Tibial nerve (tissue), 4 donors: ENCODE measurements around the gene GMEB2. TPM values are rescaled to one million over a fixed set of nuclear protein-coding genes. Genes with fewer than 3 reads are reported as not detected.
"Not testable (repeated sequence)": the region's sequence is repeated elsewhere in the genome, so short reads cannot be mapped to it uniquely, and the experiment has no call there.

Experiments
- DNase-seq, 2 donors: peaks; one replicate each; pipeline ENCODE4 v3.0.0-alpha.2; 2019; ENCODE audit warnings: low spot score in 2 of 2
- H3K27ac ChIP-seq, 4 donors: fragments of 200-600 bp; sonication (generic) in 3 of 4; one replicate each; pipeline ENCODE4 v1.5.1; 2017 to 2019; ENCODE audit warnings: mild to moderate bottlenecking in 1 of 4
- H3K27me3 ChIP-seq, 2 donors: fragments of 200-600 bp; sonication (generic) in 1 of 2; one replicate each; pipeline versions ENCODE4 v1.5.1 to v1.6.0; 2017 to 2019
- H3K36me3 ChIP-seq, 3 donors: fragments of 200-600 bp; sonication (generic); one replicate each; pipeline ENCODE4 v1.5.1; 2018 to 2019
- H3K4me1 ChIP-seq, 4 donors: fragments of 200-600 bp; sonication (generic) in 3 of 4; one replicate each; pipeline ENCODE4 v1.5.1; 2017 to 2019
- H3K4me3 ChIP-seq, 4 donors: fragments of 200-600 bp; sonication (generic) in 3 of 4; one replicate each; pipeline ENCODE4 v1.5.1; 2017 to 2019; ENCODE audit warnings: mild to moderate bottlenecking in 1 of 4, moderate library complexity in 1 of 4
- H3K9me3 ChIP-seq, 4 donors: fragments of 200-600 bp; sonication (generic) in 3 of 4; one replicate each; pipeline ENCODE4 v1.5.1; 2017 to 2019
- EP300 ChIP-seq, 2 donors: sonication (generic); formaldehyde crosslinking; IDR thresholded peaks; one replicate each; pipeline ENCODE4 v1.6.1; 2017; ENCODE audit warnings: antibody characterized with exemption in 2 of 2, mild to moderate bottlenecking in 1 of 2
- POLR2A ChIP-seq, 2 donors: fragments of 450-650 bp; IDR thresholded peaks; one replicate each; pipeline ENCODE4 v1.6.1; 2017; ENCODE audit warnings: antibody characterized with exemption in 2 of 2, mild to moderate bottlenecking in 2 of 2, moderate library complexity in 2 of 2
- WGBS, 2 donors: methylation state at CpG; one replicate each; pipeline ENCODE4 v1.1.5; 2018; 5-methylcytosine and 5-hydroxymethylcytosine counted together
- total RNA-seq, 4 donors: library from RNA; depleted of rRNA; stranded (reverse); fragments of >200 nt; gene quantifications; one replicate each; pipeline ENCODE4 v1.1.0, GENCODE V29; 2016
- TF ChIP-seq, protein P1 (sequence below), 5 experiments: fragments of 200-600 bp in 3 of 5; fragments of 450-650 bp in 2 of 5; sonication (generic) in 3 of 5; IDR thresholded peaks; one replicate each; pipeline ENCODE4 v1.5.1; 2016 to 2019; ENCODE audit warnings: antibody characterized with exemption in 5 of 5, mild to moderate bottlenecking in 3 of 5, moderate library complexity in 2 of 5

GMEB2 gene
- 10 to 100 TPM; 12.5 to 14.7 (median 13.7) TPM for total RNA-seq

DNA sequence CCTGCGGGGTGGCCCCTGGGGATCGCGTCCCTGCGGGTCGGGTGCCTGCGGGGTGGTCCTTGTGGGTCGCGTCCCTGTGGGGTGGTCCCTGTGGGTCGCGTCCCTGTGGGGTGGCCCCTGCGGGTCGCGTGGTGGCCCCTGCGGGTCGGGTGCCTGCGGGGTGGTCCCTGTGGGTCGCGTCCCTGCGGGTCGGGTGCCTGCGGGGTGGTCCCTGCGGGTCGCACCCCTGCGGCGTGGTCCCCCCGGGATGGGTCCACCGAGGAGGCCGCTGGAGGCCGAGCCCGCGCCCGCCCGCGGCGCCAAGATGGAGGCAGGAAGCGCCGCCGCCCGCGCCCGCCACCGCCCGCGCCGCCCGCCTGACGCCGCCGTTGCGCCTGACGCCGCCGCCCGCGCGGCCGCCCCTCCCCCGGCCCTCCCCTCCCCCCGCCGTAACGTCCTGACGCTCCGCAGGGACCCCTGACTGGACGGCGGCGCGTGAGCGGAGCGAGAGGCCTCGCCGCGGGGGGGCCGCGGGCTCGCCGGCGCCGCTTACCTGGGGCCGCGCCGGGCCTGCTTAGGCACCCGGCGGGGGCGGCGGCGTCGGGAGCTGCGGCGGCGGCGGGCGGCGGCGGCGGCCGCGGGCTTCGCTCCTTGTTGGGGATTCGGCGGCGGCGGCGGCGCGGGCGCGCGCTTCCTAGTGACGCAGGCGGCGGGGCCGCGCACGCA is at the start of gene GMEB2:
Gene GMEB2, minus strand, starts transcription at position 678 of the 705 bp plus-strand sequence. CDS start 7,704 bp downstream, outside the sequence.
- H3K27ac ChIP-seq, result peak within 1 kb of the TSS; percentile 98 to 99 (median 98)
- 2% methylated on average over 9 of the region's 114 CpGs; no CpG with 5 or more reads in 1 of the 2 donors for WGBS, 2 donors
- peaks cover 0 to 4% (median 0%) of the 10 kb centered on the region in 3 donors for H3K36me3 ChIP-seq
- H3K4me1 ChIP-seq, result peaks cover 0 to 40% (median 12%) of the 10 kb centered on the region in 4 donors
- no peaks in the 10 kb centered on the region for H3K9me3 ChIP-seq
- peak within 1 kb of the TSS; percentile 77 to 99 (median 88) for H3K4me3 ChIP-seq
- peak; percentile 53 to 54 for DNase-seq
- TF ChIP-seq, protein P1, sequence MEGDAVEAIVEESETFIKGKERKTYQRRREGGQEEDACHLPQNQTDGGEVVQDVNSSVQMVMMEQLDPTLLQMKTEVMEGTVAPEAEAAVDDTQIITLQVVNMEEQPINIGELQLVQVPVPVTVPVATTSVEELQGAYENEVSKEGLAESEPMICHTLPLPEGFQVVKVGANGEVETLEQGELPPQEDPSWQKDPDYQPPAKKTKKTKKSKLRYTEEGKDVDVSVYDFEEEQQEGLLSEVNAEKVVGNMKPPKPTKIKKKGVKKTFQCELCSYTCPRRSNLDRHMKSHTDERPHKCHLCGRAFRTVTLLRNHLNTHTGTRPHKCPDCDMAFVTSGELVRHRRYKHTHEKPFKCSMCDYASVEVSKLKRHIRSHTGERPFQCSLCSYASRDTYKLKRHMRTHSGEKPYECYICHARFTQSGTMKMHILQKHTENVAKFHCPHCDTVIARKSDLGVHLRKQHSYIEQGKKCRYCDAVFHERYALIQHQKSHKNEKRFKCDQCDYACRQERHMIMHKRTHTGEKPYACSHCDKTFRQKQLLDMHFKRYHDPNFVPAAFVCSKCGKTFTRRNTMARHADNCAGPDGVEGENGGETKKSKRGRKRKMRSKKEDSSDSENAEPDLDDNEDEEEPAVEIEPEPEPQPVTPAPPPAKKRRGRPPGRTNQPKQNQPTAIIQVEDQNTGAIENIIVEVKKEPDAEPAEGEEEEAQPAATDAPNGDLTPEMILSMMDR (IDR thresholded peaks at IDR 0.05), result no peak
- TF ChIP-seq POLR2A (IDR thresholded peaks at IDR 0.05), result peak; percentile 43 to 56
- no peaks in the 10 kb centered on the region for H3K27me3 ChIP-seq

- no peak overlapping the region for H3K27ac ChIP-seq
- no peaks in the 10 kb centered on the region for H3K4me1 ChIP-seq
- no peaks in the 10 kb centered on the region for H3K9me3 ChIP-seq
- WGBS, 2 donors, result 93 to 95% methylated on average over 20 of the region's 20 CpGs
- peaks cover 2 to 99% (median 8%) of the 10 kb centered on the region in 3 donors for H3K36me3 ChIP-seq
- no peak for TF ChIP-seq POLR2A (IDR thresholded peaks at IDR 0.05)
- TF ChIP-seq, protein P1 (IDR thresholded peaks at IDR 0.05), result no peak
- TF ChIP-seq EP300 (IDR thresholded peaks at IDR 0.05), result no peak
- no peak for DNase-seq
- H3K4me3 ChIP-seq, result no peak overlapping the region
- no peaks in the 10 kb centered on the region for H3K27me3 ChIP-seq
These were observed 48.9 kb upstream of the GMEB2 start for GRCh38 chr20:63675681-63676368.

DNA sequence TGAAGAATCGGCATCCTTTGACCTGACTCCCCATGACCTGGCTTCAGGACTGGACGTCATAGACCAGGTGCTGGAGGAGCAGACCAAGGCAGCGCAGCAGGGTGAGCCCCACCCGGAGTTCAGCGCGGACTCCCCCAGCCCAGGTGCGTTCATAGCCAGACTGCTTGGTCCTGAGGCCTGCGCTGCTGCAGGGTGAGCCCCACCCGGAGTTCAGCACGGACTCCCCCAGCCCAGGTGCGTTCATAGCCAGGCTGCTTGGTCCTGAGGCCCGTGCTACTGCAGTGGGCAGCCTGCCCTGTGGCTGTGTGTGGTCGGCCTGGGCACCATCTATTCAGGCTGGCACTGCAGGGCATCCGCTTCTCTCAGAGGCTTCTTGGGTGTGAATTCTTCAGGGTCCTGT is 47.0 kb upstream of the GMEB2 start:
- H3K4me3 ChIP-seq, result no peak overlapping the region
- no peaks in the 10 kb centered on the region for H3K4me1 ChIP-seq
- no peaks in the 10 kb centered on the region for H3K27me3 ChIP-seq
- peaks cover 2 to 92% (median 8%) of the 10 kb centered on the region in 3 donors for H3K36me3 ChIP-seq
- 94 to 100% methylated on average over 1 to 14 of the region's 14 CpGs for WGBS, 2 donors
- no peak for DNase-seq
- no peak overlapping the region for H3K27ac ChIP-seq
- H3K9me3 ChIP-seq, result no peaks in the 10 kb centered on the region
- TF ChIP-seq, protein P1 (IDR thresholded peaks at IDR 0.05), result no peak
- no peak for TF ChIP-seq EP300 (IDR thresholded peaks at IDR 0.05)
- TF ChIP-seq POLR2A (IDR thresholded peaks at IDR 0.05), result no peak

DNA sequence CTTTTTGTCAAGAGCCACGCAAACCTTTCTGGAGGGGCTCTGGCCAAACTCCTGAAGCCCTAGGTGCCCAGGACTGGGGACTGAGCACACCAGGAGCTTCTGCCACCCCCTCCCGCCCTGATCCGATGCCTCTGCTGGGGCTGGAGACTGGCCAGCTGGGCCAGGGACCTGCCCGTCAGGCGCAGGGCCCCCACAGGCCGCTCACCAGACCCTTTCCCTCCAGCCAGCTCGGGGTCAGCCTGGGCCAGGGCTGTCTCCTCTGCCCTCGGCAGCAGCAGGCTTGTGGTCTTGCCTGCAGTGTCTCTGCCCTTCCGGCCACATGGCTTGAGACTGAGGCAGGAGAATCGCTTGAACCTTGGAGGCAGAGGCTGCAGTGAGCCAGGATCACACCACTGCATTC is 45.8 kb upstream of the GMEB2 start:
- TF ChIP-seq, protein P1 (IDR thresholded peaks at IDR 0.05), result no peak
- TF ChIP-seq EP300 (IDR thresholded peaks at IDR 0.05), result no peak
- TF ChIP-seq POLR2A (IDR thresholded peaks at IDR 0.05), result no peak
- Histone ChIP-seq H3K9me3 (no peaks in the 10 kb centered on the region), H3K27me3 (no peaks in the 10 kb centered on the region), H3K4me1 (no peaks in the 10 kb centered on the region), H3K27ac (no peak overlapping the region), H3K4me3 (no peak overlapping the region), H3K36me3 (peaks cover 2 to 92% (median 15%) of the 10 kb centered on the region in 3 donors)
- WGBS, 2 donors, result 86 to 94% methylated on average over 9 to 10 of the region's 10 CpGs
- no peak for DNase-seq

- not testable (repeated sequence) for DNase-seq, H3K4me1 ChIP-seq, H3K27ac ChIP-seq, H3K4me3 ChIP-seq, H3K27me3 ChIP-seq, H3K9me3 ChIP-seq
- H3K36me3 ChIP-seq, result peaks cover 0 to 91% (median 20%) of the 10 kb centered on the region in 3 donors
- 92 to 93% methylated on average over 12 of the region's 12 CpGs for WGBS, 2 donors
These were observed 44.8 kb upstream of the GMEB2 start for GRCh38 chr20:63671695-63672094.
